Liver (tissue), 9 donors: Measurements from ENCODE around the gene CST9. TPM values are rescaled to one million over a fixed set of nuclear protein-coding genes. Genes with fewer than 3 reads are reported as not detected.

Source experiments
- DNase-seq: peaks from one replicate; pipeline ENCODE4 v3.0.0-alpha.2; 2017; ENCODE audit warnings: low spot score
- H3K27ac ChIP-seq, 2 donors: one replicate each; pipeline ENCODE4 v1.7.0; 2013; ENCODE audit warnings: inconsistent platforms in 2 of 2, low read length in 2 of 2, control low read depth in 1 of 2, low read depth in 1 of 2, mild to moderate bottlenecking in 1 of 2
- H3K27me3 ChIP-seq, 4 donors: one replicate each; pipeline versions ENCODE4 v1.6.1 to v1.7.0; 2013; ENCODE audit warnings: low read length in 3 of 4, inconsistent platforms in 1 of 4, mild to moderate bottlenecking in 1 of 4, moderate library complexity in 1 of 4; ENCODE audit not compliant: control insufficient read depth in 4 of 4, insufficient read depth in 4 of 4
- H3K36me3 ChIP-seq, 4 donors: one replicate each; pipeline versions ENCODE4 v1.6.1 to v1.7.0; 2013; ENCODE audit warnings: low read length in 3 of 4, mild to moderate bottlenecking in 3 of 4, low read depth in 1 of 4, moderate library complexity in 1 of 4; ENCODE audit not compliant: control insufficient read depth in 4 of 4, insufficient read depth in 3 of 4
- H3K4me1 ChIP-seq, 4 donors: one replicate each; pipeline versions ENCODE4 v1.6.1 to v1.7.0; 2013; ENCODE audit warnings: low read length in 3 of 4, mild to moderate bottlenecking in 3 of 4, moderate library complexity in 1 of 4; ENCODE audit not compliant: control insufficient read depth in 4 of 4, insufficient read depth in 4 of 4
- H3K4me3 ChIP-seq, 3 donors: one replicate each; pipeline versions ENCODE4 v1.6.1 to v1.7.0; 2013; ENCODE audit warnings: low read length in 3 of 3, control low read depth in 1 of 3, low read depth in 1 of 3, mild to moderate bottlenecking in 1 of 3
- H3K9ac ChIP-seq, 2 donors: one replicate each; pipeline ENCODE4 v1.7.0; 2013; ENCODE audit warnings: low read length in 2 of 2, mild to moderate bottlenecking in 2 of 2, moderate library complexity in 2 of 2, control low read depth in 1 of 2, low read depth in 1 of 2
- H3K9me3 ChIP-seq, 4 donors: one replicate each; pipeline versions ENCODE4 v1.6.1 to v1.7.0; 2013; ENCODE audit warnings: low read length in 3 of 4; ENCODE audit not compliant: control insufficient read depth in 4 of 4
- ATF3 ChIP-seq: IDR thresholded peaks from 2 replicates; pipeline ENCODE4 v1.6.1; 2016; ENCODE audit warnings: antibody characterized with exemption
- CTCF ChIP-seq: fragments of 150-350 bp; IDR thresholded peaks from 2 replicates; pipeline ENCODE4 v1.5.1; 2017; ENCODE audit warnings: improper control_type of control experiment, low read depth, low read length; ENCODE audit not compliant: missing input control
- EGR1 ChIP-seq, 2 donors: IDR thresholded peaks; 2 replicates each; pipeline ENCODE4 v1.6.1; 2016 to 2018; ENCODE audit warnings: antibody characterized with exemption in 2 of 2, low read depth in 2 of 2
- FOXA1 ChIP-seq: IDR thresholded peaks from 2 replicates; pipeline ENCODE4 v1.6.1; 2016; ENCODE audit warnings: antibody characterized with exemption
- FOXA2 ChIP-seq: IDR thresholded peaks from 2 replicates; pipeline ENCODE4 v1.6.1; 2016; ENCODE audit warnings: antibody characterized with exemption
- GABPA ChIP-seq, 2 donors: IDR thresholded peaks in 1 of 2; conservative IDR thresholded peaks in 1 of 2; 2 replicates each; pipeline ENCODE4 v1.6.1; 2016; ENCODE audit warnings: antibody characterized with exemption in 2 of 2, mild to moderate bottlenecking in 1 of 2, moderate library complexity in 1 of 2
- HNF4A ChIP-seq, 2 donors: conservative IDR thresholded peaks; 2 replicates each; pipeline ENCODE4 v1.6.1; 2016; ENCODE audit warnings: antibody characterized with exemption in 2 of 2, mild to moderate bottlenecking in 2 of 2
- HNF4G ChIP-seq: IDR thresholded peaks from 2 replicates; pipeline ENCODE4 v1.6.1; 2016; ENCODE audit warnings: antibody characterized with exemption
- JUND ChIP-seq, 2 donors: IDR thresholded peaks; 2 replicates each; pipeline ENCODE4 v1.6.1; 2016; ENCODE audit warnings: antibody characterized with exemption in 2 of 2
- MAX ChIP-seq: IDR thresholded peaks from 2 replicates; pipeline ENCODE4 v1.6.1; 2016; ENCODE audit warnings: antibody characterized with exemption
- NR2F2 ChIP-seq: IDR thresholded peaks from 2 replicates; pipeline ENCODE4 v1.6.1; 2016; ENCODE audit warnings: antibody characterized with exemption
- RAD21 ChIP-seq, 2 donors: IDR thresholded peaks; 2 replicates each; pipeline ENCODE4 v1.6.1; 2016; ENCODE audit warnings: antibody characterized with exemption in 2 of 2, mild to moderate bottlenecking in 2 of 2
- REST ChIP-seq: IDR thresholded peaks from 2 replicates; pipeline ENCODE4 v1.6.1; 2016; ENCODE audit warnings: antibody characterized with exemption, mild to moderate bottlenecking
- RXRA ChIP-seq, 2 donors: IDR thresholded peaks; 2 replicates each; pipeline ENCODE4 v1.6.1; 2017 to 2018; ENCODE audit warnings: antibody characterized with exemption in 2 of 2, mild to moderate bottlenecking in 1 of 2
- SP1 ChIP-seq: IDR thresholded peaks from 2 replicates; pipeline ENCODE4 v1.6.1; 2018; ENCODE audit warnings: antibody characterized with exemption, mild to moderate bottlenecking
- TAF1 ChIP-seq: conservative IDR thresholded peaks from 2 replicates; pipeline ENCODE4 v1.6.1; 2016; ENCODE audit warnings: antibody characterized with exemption, mild to moderate bottlenecking
- ZBTB33 ChIP-seq: IDR thresholded peaks from 2 replicates; pipeline ENCODE4 v1.6.1; 2016; ENCODE audit warnings: antibody characterized with exemption
- WGBS: extraction: QIAGEN DNeasy Blood & Tissue Kit; methylation state at CpG from one replicate; pipeline ENCODE4 v1.1.7; 2013; 5-methylcytosine and 5-hydroxymethylcytosine counted together
- polyA plus RNA-seq, 2 donors: library from polyadenylated mRNA; stranded (reverse) in 1 of 2; unstranded in 1 of 2; fragments of 200-250 nt in 1 of 2; fragments of >200 nt in 1 of 2; fragmentation: Nextera tagmentation in 1 of 2; extraction: Ambion mirVana in 1 of 2; gene quantifications; one replicate each; pipeline versions ENCODE4 v1.2.1 to v1.2.3, GENCODE V29; 2013 to 2015
- total RNA-seq, 2 donors: library from RNA; depleted of rRNA; stranded (reverse); fragments of >200 nt; gene quantifications; one replicate each; pipeline ENCODE4 v1.2.3, GENCODE V29; 2014
- donor health status: healthy.
- donor health status: healthy.
- donor health status: healthy.
- donor health status: healthy.
- donor health status: healthy.

CST9 gene
- total and polyA plus RNA-seq, 4 donors = not detected

GRCh38 chr20:23598481-23598880, 7.2 kb downstream of the CST9 start:
- Histone ChIP-seq H3K36me3 (no peaks in the 10 kb centered on the region), H3K9me3 (no peaks in the 10 kb centered on the region), H3K4me3 (no peak overlapping the region), H3K4me1 (no peaks in the 10 kb centered on the region), H3K27ac (no peak overlapping the region), H3K9ac (no peak overlapping the region), H3K27me3 (peaks cover 0 to 6% (median 0%) of the 10 kb centered on the region in 4 donors)
- no peak for DNase-seq
- no peak for TF ChIP-seq ATF3
- no peak for TF ChIP-seq REST
- TF ChIP-seq CTCF = no peak
- TF ChIP-seq MAX = no peak

- Histone ChIP-seq H3K27me3 (peaks cover 0 to 6% (median 0%) of the 10 kb centered on the region in 4 donors), H3K4me3 (no peak overlapping the region), H3K36me3 (no peaks in the 10 kb centered on the region), H3K9ac (no peak overlapping the region), H3K27ac (no peak overlapping the region), H3K9me3 (no peaks in the 10 kb centered on the region), H3K4me1 (no peaks in the 10 kb centered on the region)
- DNase-seq = no peak
- WGBS = 66% methylated on average over 2 of the region's 2 CpGs
- no peak for TF ChIP-seq FOXA1
Measured at GRCh38 chr20:23596579-23597250, 9.0 kb downstream of the CST9 start.

- Histone ChIP-seq H3K9me3 (no peaks in the 10 kb centered on the region), H3K4me1 (no peaks in the 10 kb centered on the region), H3K4me3 (no peak overlapping the region), H3K36me3 (no peaks in the 10 kb centered on the region), H3K27ac (no peak overlapping the region), H3K27me3 (peaks cover 0 to 6% (median 0%) of the 10 kb centered on the region in 4 donors), H3K9ac (no peak overlapping the region)
- TF ChIP-seq TAF1 = no peak
- no peak for TF ChIP-seq HNF4G
- no peak for TF ChIP-seq RXRA (IDR thresholded peaks at IDR 0.05)
- TF ChIP-seq FOXA1 = no peak
- TF ChIP-seq FOXA2 = no peak
- no peak for TF ChIP-seq ATF3
- no peak for TF ChIP-seq RAD21 (IDR thresholded peaks at IDR 0.05)
- no peak for TF ChIP-seq HNF4A (conservative IDR thresholded peaks at IDR 0.05)
- TF ChIP-seq NR2F2 = no peak
- no peak for TF ChIP-seq ZBTB33
- TF ChIP-seq GABPA (IDR thresholded peaks at IDR 0.05 in 1 of 2, conservative IDR thresholded peaks at IDR 0.05 in 1 of 2) = no peak
- no peak for TF ChIP-seq JUND (IDR thresholded peaks at IDR 0.05)
- TF ChIP-seq SP1 = no peak
- TF ChIP-seq EGR1 (IDR thresholded peaks at IDR 0.05; ENCODE audit: low read depth in 2 of 2) = no peak
- WGBS = 73% methylated on average over 1 of the region's 1 CpG
- DNase-seq = no peak
Measured at GRCh38 chr20:23595941-23596340, 9.8 kb downstream of the CST9 start.
